Endothelial cell of umbilical vein (primary cell): ENCODE data around the gene VWA1. TPM values are rescaled to one million over a fixed set of nuclear protein-coding genes. Genes with fewer than 3 reads are reported as not detected.

ENCODE experiments used
- BruUV-seq: library from RNA; stranded (reverse); fragments of 400-500 nt; replicated peaks from 2 replicates; lab custom pipeline; 2021; lab: Mats Ljungman, UMichigan
- CTCF ChIA-PET: fragments of 300-600, 350-600 bp; sonication (Branson Sonifier 250); formaldehyde crosslinking; loops from one replicate; lab custom pipeline; 2021; ENCODE audit warnings: antibody characterized with exemption, inconsistent platforms; lab: Charles Lee
- POLR2A ChIA-PET: fragments of 300-600, 350-600 bp; sonication (Branson Sonifier 250); formaldehyde crosslinking; loops from one replicate; lab custom pipeline; 2021; ENCODE audit warnings: antibody characterized with exemption, inconsistent platforms; lab: Charles Lee
- DNase-seq: peaks from one replicate; pipeline ENCODE4 v3.0.0-alpha.2; 2011; ENCODE audit warnings: low read depth, low spot score
- FAIRE-seq: peaks from 2 replicates; lab custom pipeline; 2011; peaks lifted over from hg19 to GRCh38; lab: Jason Lieb, UNC
- H2AFZ ChIP-seq: 2 replicates; pipeline ENCODE4 v1.6.0; 2012; ENCODE audit warnings: low read depth, low read length, control low read depth, inconsistent platforms
- H3K27ac ChIP-seq: 2 replicates; pipeline ENCODE4 v1.5.1; 2011; ENCODE audit warnings: low read depth, mild to moderate bottlenecking, control low read depth, low read length, moderate library complexity; ENCODE audit not compliant: insufficient read depth
- H3K27me3 ChIP-seq, 2 experiments: 2 replicates each; pipeline versions ENCODE4 v1.6.0 to v1.6.1; 2011; ENCODE audit warnings: low read length in 2 of 2, mixed read lengths in 1 of 2; ENCODE audit not compliant: control insufficient read depth in 2 of 2, insufficient read depth in 2 of 2
- H3K36me3 ChIP-seq, 2 experiments: 2 replicates in 1 of 2; 3 replicates in 1 of 2; pipeline ENCODE4 v1.5.1; 2011; ENCODE audit warnings: low read length in 2 of 2, mild to moderate bottlenecking in 1 of 2, moderate library complexity in 1 of 2; ENCODE audit not compliant: control insufficient read depth in 2 of 2, insufficient read depth in 2 of 2; ENCODE audit errors: extremely low read depth in 1 of 2
- H3K4me1 ChIP-seq: 3 replicates; pipeline ENCODE4 v1.5.1; 2011; ENCODE audit warnings: mild to moderate bottlenecking, low read length; ENCODE audit not compliant: control insufficient read depth, insufficient read depth; ENCODE audit errors: extremely low read depth
- H3K4me2 ChIP-seq: 2 replicates; pipeline ENCODE4 v1.6.1; 2011; ENCODE audit warnings: low read length, control low read depth, mixed read lengths; ENCODE audit not compliant: insufficient read depth
- H3K4me3 ChIP-seq, 3 experiments: fragments of 200-600 bp in 1 of 3; sonication (generic), shearing (Covaris generic) in 1 of 3; replicated peaks in 1 of 3; 2 replicates each; pipeline ENCODE4 v1.5.1; 2011 to 2016; ENCODE audit warnings: control low read depth in 3 of 3, low read length in 3 of 3, mild to moderate bottlenecking in 2 of 3, inconsistent platforms in 1 of 3, low read depth in 1 of 3, moderate library complexity in 1 of 3; ENCODE audit not compliant: insufficient read depth in 1 of 3
- H3K79me2 ChIP-seq: 2 replicates; pipeline ENCODE4 v1.6.0; 2012; ENCODE audit warnings: low read length, inconsistent platforms; ENCODE audit not compliant: control insufficient read depth, insufficient read depth
- H3K9ac ChIP-seq: replicated peaks from 2 replicates; pipeline ENCODE3; 2011; ENCODE audit warnings: low read length, control low read depth; ENCODE audit not compliant: insufficient read depth; ENCODE audit errors: extremely low read depth
- H3K9me1 ChIP-seq: replicated peaks from 3 replicates; pipeline ENCODE4 v1.6.0; 2011; ENCODE audit warnings: mild to moderate bottlenecking, low read length; ENCODE audit not compliant: control insufficient read depth, insufficient read depth; ENCODE audit errors: extremely low read depth
- H3K9me3 ChIP-seq: replicated peaks from 2 replicates; pipeline ENCODE4 v1.5.1; 2012; ENCODE audit warnings: low read length, inconsistent platforms; ENCODE audit not compliant: control insufficient read depth, insufficient read depth
- H4K20me1 ChIP-seq: replicated peaks from 2 replicates; pipeline ENCODE3; 2011; ENCODE audit warnings: mild to moderate bottlenecking, low read length; ENCODE audit not compliant: control insufficient read depth, insufficient read depth; ENCODE audit errors: extremely low read depth
- CTCF ChIP-seq, 2 donors: IDR thresholded peaks; 1 replicate in 1 of 2; 2 replicates in 1 of 2; pipeline ENCODE4 v1.5.1; 2011; ENCODE audit warnings: low read length in 2 of 2, mild to moderate bottlenecking in 2 of 2, moderate library complexity in 2 of 2, control low read depth in 1 of 2, inconsistent platforms in 1 of 2, low read depth in 1 of 2; ENCODE audit not compliant: insufficient read depth in 1 of 2; ENCODE audit errors: extremely low read depth in 1 of 2
- EZH2 ChIP-seq: IDR thresholded peaks from 2 replicates; pipeline ENCODE4 v1.6.1; 2012; ENCODE audit warnings: borderline replicate concordance, low read depth, mild to moderate bottlenecking, moderate library complexity, low read length, inconsistent platforms; ENCODE audit not compliant: severe bottlenecking
- GATA2 ChIP-seq: IDR thresholded peaks from 2 replicates; pipeline ENCODE4 v1.7.0; 2011; ENCODE audit warnings: low read depth, mild to moderate bottlenecking, moderate library complexity, mixed read lengths, low read length; ENCODE audit not compliant: insufficient read length, insufficient read depth
- MAX ChIP-seq: IDR thresholded peaks from 2 replicates; pipeline ENCODE4 v1.6.1; 2011; ENCODE audit not compliant: insufficient read depth, insufficient read length
- MYC ChIP-seq: IDR thresholded peaks from one replicate; pipeline ENCODE4 v1.6.1; 2011; ENCODE audit warnings: mild to moderate bottlenecking, low read depth, low read length
- POLR2A ChIP-seq: IDR thresholded peaks from 2 replicates; pipeline ENCODE4 v1.6.1; 2012; ENCODE audit warnings: low read depth, mild to moderate bottlenecking, control low read depth, low read length
- POLR2AphosphoS5 ChIP-seq: IDR thresholded peaks from 2 replicates; pipeline ENCODE4 v1.6.1; 2012; ENCODE audit warnings: low read depth, mild to moderate bottlenecking, control low read depth, low read length, moderate library complexity; ENCODE audit not compliant: insufficient read depth
- dilution Hi-C: fragments of 300-500 bp; cut with MboI; formaldehyde crosslinking; loops from one replicate; pipeline ENCODE4 v1.15.0; 2019; ENCODE audit warnings: low sequenced_read_pairs; ENCODE audit not compliant: extremely low pct_ligation_motif_present
- intact Hi-C: fragments of 100-400 bp; cut with micrococcal nuclease; formaldehyde crosslinking; loops from one replicate; pipeline ENCODE4 v1.10.0; 2022
- polyA plus RNA-seq, 4 experiments: library from polyadenylated mRNA; depleted of rRNA in 3 of 4; stranded (reverse) in 3 of 4; unstranded in 1 of 4; fragments of >200 nt; gene quantifications; 2 replicates each; pipeline versions ENCODE4 v1.2.1 to v1.2.3, GENCODE V29; 2011 to 2012; ENCODE audit warnings: missing spikeins in 1 of 4
- total RNA-seq: library from RNA; stranded (reverse); gene quantifications from 2 replicates; pipeline ENCODE4 v1.2.3, GENCODE V29; 2021

VWA1 gene
- total and polyA plus RNA-seq, 2 donors (not counting 3 experiments of a cell fraction or from before 2014, with no cell fraction given): 2.0 to 6.1 TPM

- dilution Hi-C loops: no loop called here
- CTCF ChIA-PET: interaction anchor here (0.6 to 2.2 kb wide), 8 partner anchors 9 to 45 kb away, joined by 3 to 11 read pairs (median 4); partner anchors contain the start of genes AURKAIP1 and CCNL2
Measured at GRCh38 chr1:1420654-1421141, 14.8 kb upstream of the VWA1 start.

More at GRCh38 chr1:1420654-1421141, 14.8 kb upstream of the VWA1 start:
- Histone ChIP-seq H3K27ac (no peak overlapping the region), H3K9ac (no peak overlapping the region), H3K4me1 (peaks cover 3% of the 10 kb centered on the region), H3K9me1 (no peaks in the 10 kb centered on the region), H3K36me3 (no peaks in the 10 kb centered on the region), H3K9me3 (no peaks in the 10 kb centered on the region), H4K20me1 (no peaks in the 10 kb centered on the region), H2AFZ (no peak overlapping the region), H3K27me3 (no peaks in the 10 kb centered on the region), H3K79me2 (no peaks in the 10 kb centered on the region), H3K4me2 (no peak overlapping the region), H3K4me3 (no peak overlapping the region)
- no TSS peak for BruUV-seq
- TF ChIP-seq MYC (no peak), CTCF (IDR thresholded peaks at IDR 0.05; ENCODE audit: extremely low read depth in 1 of 2, insufficient read depth in 1 of 2, low read depth in 1 of 2, low read length in 2 of 2) (no peak), POLR2AphosphoS5 (no peak), MAX (no peak), GATA2 (no peak), POLR2A (no peak), EZH2 (no peak)
- POLR2A ChIA-PET: no interaction called here
- FAIRE-seq (no peak), DNase-seq (no peak)
- intact Hi-C loops: no loop called here
